Gastroesophageal sphincter (tissue), 4 donors: Measurements from ENCODE around the gene KITLG. TPM values are rescaled to one million over a fixed set of nuclear protein-coding genes. Genes with fewer than 3 reads are reported as not detected.
"Not testable (repeated sequence)": the region's sequence is repeated elsewhere in the genome, so short reads cannot be mapped to it uniquely, and the experiment has no call there.

Experiments
- ATAC-seq: fragments of 150-250 bp; one replicate; pipeline ENCODE4 v1.9.1; 2016; ENCODE audit warnings: mild to moderate bottlenecking, moderate library complexity
- H3K27ac ChIP-seq, 4 donors: fragments of 200-600 bp; sonication (generic) in 3 of 4; 1 replicate in 3 of 4; 2 replicates in 1 of 4; pipeline ENCODE4 v1.5.1; 2016 to 2019
- H3K27me3 ChIP-seq: fragments of 200-600 bp; sonication (generic); one replicate; pipeline ENCODE4 v1.5.1; 2019
- H3K36me3 ChIP-seq, 2 donors: fragments of 200-600 bp; sonication (generic); one replicate each; pipeline ENCODE4 v1.5.1; 2019; ENCODE audit warnings: control low read depth in 1 of 2
- H3K4me1 ChIP-seq, 3 donors: fragments of 200-600 bp; sonication (generic); 1 replicate in 2 of 3; 2 replicates in 1 of 3; pipeline ENCODE4 v1.5.1; 2016 to 2019; ENCODE audit warnings: control low read depth in 2 of 3
- H3K4me3 ChIP-seq, 2 donors: fragments of 200-600 bp; sonication (generic); one replicate each; pipeline ENCODE4 v1.5.1; 2019; ENCODE audit warnings: mild to moderate bottlenecking in 1 of 2, moderate library complexity in 1 of 2
- H3K9me3 ChIP-seq, 3 donors: fragments of 200-600 bp; sonication (generic); one replicate each; pipeline ENCODE4 v1.5.1; 2017 to 2019; ENCODE audit warnings: control low read depth in 2 of 3
- CTCF ChIP-seq, 4 experiments: fragments of 200-600 bp in 2 of 4; fragments of 450-650 bp in 2 of 4; sonication (generic) in 1 of 4; IDR thresholded peaks; one replicate each; pipeline ENCODE4 v1.5.1; 2017 to 2019; ENCODE audit warnings: antibody characterized with exemption in 4 of 4, mild to moderate bottlenecking in 2 of 4, moderate library complexity in 2 of 4
- EP300 ChIP-seq: sonication (generic); formaldehyde crosslinking; IDR thresholded peaks from one replicate; pipeline ENCODE4 v1.6.1; 2017; ENCODE audit warnings: antibody characterized with exemption, mild to moderate bottlenecking
- POLR2A ChIP-seq, 2 donors: fragments of 450-650 bp; IDR thresholded peaks; one replicate each; pipeline ENCODE4 v1.6.1; 2017; ENCODE audit warnings: antibody characterized with exemption in 2 of 2, mild to moderate bottlenecking in 2 of 2, moderate library complexity in 1 of 2
- POLR2AphosphoS5 ChIP-seq: sonication (generic); formaldehyde crosslinking; IDR thresholded peaks from one replicate; pipeline ENCODE4 v1.6.1; 2017; ENCODE audit warnings: antibody characterized with exemption
- WGBS, 2 donors: methylation state at CpG; one replicate each; pipeline ENCODE4 v1.1.5; 2018; ENCODE audit warnings: low coverage in 1 of 2; 5-methylcytosine and 5-hydroxymethylcytosine counted together
- total RNA-seq, 4 donors: library from RNA; depleted of rRNA; stranded (reverse); fragments of >200 nt; gene quantifications; one replicate each; pipeline ENCODE4 v1.1.0, GENCODE V29; 2016

Gene KITLG
- total RNA-seq, 4 donors from 2014 or later: 48.5 to 239 (median 112) TPM

- peaks cover 22 to 100% (median 39%) of the 10 kb centered on the region in 3 donors for H3K4me1 ChIP-seq
- H3K9me3 ChIP-seq: no peaks in the 10 kb centered on the region
- H3K4me3 ChIP-seq: no peak overlapping the region
- WGBS, 2 donors: 1 to 23% methylated on average over 3 of the region's 3 CpGs
- TF ChIP-seq EP300 (no peak), POLR2AphosphoS5 (peak; percentile 77)
- peak overlapping the region; percentile 7 to 68 (median 59) for H3K27ac ChIP-seq
- H3K36me3 ChIP-seq: no peaks in the 10 kb centered on the region
- peak; percentile 73 for ATAC-seq
- H3K27me3 ChIP-seq: no peaks in the 10 kb centered on the region
Observed at GRCh38 chr12:88553941-88554658, 26.2 kb downstream of the KITLG start.

DNA sequence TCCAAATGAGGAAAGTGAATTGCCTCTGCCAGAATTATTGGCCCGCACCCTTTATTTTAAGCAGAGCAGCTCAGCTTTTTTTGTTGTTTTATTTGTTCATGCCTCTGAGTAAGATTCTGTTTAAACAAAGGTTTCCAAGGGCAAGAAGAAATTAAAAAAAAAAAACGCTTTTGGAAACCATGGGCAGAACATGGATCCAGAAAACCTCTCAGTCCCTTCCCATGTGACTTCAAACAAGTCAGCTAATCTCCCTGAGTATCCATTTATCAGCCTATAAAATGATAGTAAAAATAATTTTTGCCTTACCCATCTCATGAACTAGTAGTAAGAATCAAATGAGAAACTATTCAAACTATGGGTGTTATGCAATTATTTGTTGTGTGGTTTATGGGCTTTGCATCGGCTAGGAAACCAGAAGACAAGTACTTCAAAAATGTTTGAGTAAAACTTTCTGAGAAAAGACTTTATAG is 27.6 kb downstream of the KITLG start:
- ATAC-seq: peak; percentile 12
- Histone ChIP-seq H3K4me1 (peaks cover 20 to 99% (median 33%) of the 10 kb centered on the region in 3 donors), H3K27ac (peak overlapping the region; percentile 7 to 65 (median 54)), H3K4me3 (no peak overlapping the region), H3K9me3 (no peaks in the 10 kb centered on the region), H3K27me3 (no peaks in the 10 kb centered on the region), H3K36me3 (no peaks in the 10 kb centered on the region)
- TF ChIP-seq POLR2AphosphoS5 (no peak), POLR2A (IDR thresholded peaks at IDR 0.05) (no peak), CTCF (IDR thresholded peaks at IDR 0.05) (no peak), EP300 (no peak)
- WGBS, 2 donors: 12 to 19% methylated on average over 3 of the region's 3 CpGs

- Histone ChIP-seq H3K36me3 (peaks cover 0 to 6% of the 10 kb centered on the region in 2 donors), H3K9me3 (no peaks in the 10 kb centered on the region), H3K27me3 (no peaks in the 10 kb centered on the region), H3K27ac (peak overlapping the region; percentile 5 to 42 (median 20)), H3K4me3 (no peak overlapping the region), H3K4me1 (peaks cover 35 to 98% (median 40%) of the 10 kb centered on the region in 3 donors)
- WGBS, 2 donors: 0% methylated on average over 1 of the region's 1 CpG
- TF ChIP-seq CTCF (IDR thresholded peaks at IDR 0.05) (no peak), POLR2A (IDR thresholded peaks at IDR 0.05) (no peak), POLR2AphosphoS5 (no peak), EP300 (no peak)
- no peak for ATAC-seq
Observed at GRCh38 chr12:88549929-88550328, 30.3 kb downstream of the KITLG start.

DNA sequence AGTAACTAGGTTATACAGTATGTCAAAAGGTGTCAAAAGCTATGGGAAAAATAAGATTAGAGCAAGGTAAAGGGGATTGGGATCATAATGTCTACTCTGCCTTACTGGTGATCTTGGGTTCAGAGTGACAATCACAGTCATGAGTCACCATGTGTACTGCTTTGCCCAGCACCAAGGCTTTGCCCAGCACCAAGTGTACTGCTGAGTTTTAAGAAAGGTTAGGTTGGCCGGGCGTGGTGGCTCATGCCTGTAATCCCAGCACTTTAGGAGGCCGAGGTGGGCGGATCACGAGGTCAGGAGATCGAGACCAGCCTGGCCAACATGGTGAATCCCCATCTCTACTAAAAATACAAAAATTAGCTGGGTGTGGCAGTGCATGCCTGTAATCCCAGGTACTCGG is 32.3 kb downstream of the KITLG start:
- not testable (repeated sequence) for H3K9me3 ChIP-seq, ATAC-seq, H3K27me3 ChIP-seq, H3K4me3 ChIP-seq
- Histone ChIP-seq H3K27ac (peak overlapping the region in 1 of 4 donors; percentile 21), H3K4me1 (peaks cover 27 to 81% (median 34%) of the 10 kb centered on the region in 3 donors), H3K36me3 (peaks cover 0 to 15% of the 10 kb centered on the region in 2 donors)
- 89% methylated on average over 7 of the region's 7 CpGs; no CpG with 5 or more reads in 1 of the 2 donors for WGBS, 2 donors

- Histone ChIP-seq H3K36me3 (peaks cover 0 to 20% of the 10 kb centered on the region in 2 donors), H3K27ac (no peak overlapping the region), H3K9me3 (no peaks in the 10 kb centered on the region), H3K27me3 (no peaks in the 10 kb centered on the region), H3K4me1 (peaks cover 19 to 72% (median 26%) of the 10 kb centered on the region in 3 donors), H3K4me3 (no peak overlapping the region)
- TF ChIP-seq POLR2A (IDR thresholded peaks at IDR 0.05) (no peak), EP300 (no peak), POLR2AphosphoS5 (no peak), CTCF (IDR thresholded peaks at IDR 0.05) (no peak)
- ATAC-seq: peak; percentile 45
- WGBS, 2 donors: 4% methylated on average over 2 of the region's 2 CpGs
Observed at GRCh38 chr12:88546853-88547252, 33.4 kb downstream of the KITLG start.

- no peak for ATAC-seq
- TF ChIP-seq POLR2A (IDR thresholded peaks at IDR 0.05): no peak
- no peak for TF ChIP-seq CTCF (IDR thresholded peaks at IDR 0.05)
- TF ChIP-seq EP300: no peak
- no peak for TF ChIP-seq POLR2AphosphoS5
- no peak overlapping the region for H3K27ac ChIP-seq
- peaks cover 0 to 20% of the 10 kb centered on the region in 2 donors for H3K36me3 ChIP-seq
- WGBS, 2 donors: 25 to 40% methylated on average over 2 of the region's 2 CpGs
- peaks cover 19 to 72% (median 26%) of the 10 kb centered on the region in 3 donors for H3K4me1 ChIP-seq
- no peak overlapping the region for H3K4me3 ChIP-seq
- H3K27me3 ChIP-seq: no peaks in the 10 kb centered on the region
- no peaks in the 10 kb centered on the region for H3K9me3 ChIP-seq
Observed at GRCh38 chr12:88546226-88546625, 34.0 kb downstream of the KITLG start.
